ENCODE data around the gene TXNDC2.

TXNDC2 gene

GRCh38 chr18:9922592-9923311 lies 37.0 kb downstream of the TXNDC2 start:
- Histone ChIP-seq H3K79me2 (ENCODE audit: control insufficient read depth, insufficient read depth, low read length) (peaks cover 71% of the 10 kb centered on the region), H3K36me3 (ENCODE audit: control insufficient read depth, insufficient read depth, low read length) (no peaks in the 10 kb centered on the region), H3K23ac (ENCODE audit: low read length) (no peak overlapping the region), H2BK5ac (ENCODE audit: low read length) (no peak overlapping the region), H4K5ac (ENCODE audit: low read length) (no peak overlapping the region), H3K27me3 (ENCODE audit: insufficient read depth, low read length, poor library complexity) (no peaks in the 10 kb centered on the region), H2BK15ac (replicated peaks; ENCODE audit: low read depth) (no peak overlapping the region), H3K4me2 (ENCODE audit: low read length) (no peak overlapping the region), H3K4ac (ENCODE audit: low read depth, low read length) (no peak overlapping the region), H3K4me1 (ENCODE audit: control insufficient read depth, low read depth, low read length) (peaks cover 2% of the 10 kb centered on the region), H3K4me3 (ENCODE audit: low read length) (no peak overlapping the region), H3K27ac (ENCODE audit: low read depth, low read length) (no peak overlapping the region), H2AK5ac (ENCODE audit: low read length) (no peak overlapping the region), H3K9ac (ENCODE audit: low read length) (no peak overlapping the region), H3K79me1 (ENCODE audit: low read length) (peaks cover 3% of the 10 kb centered on the region), H2BK120ac (ENCODE audit: low read depth, low read length) (no peak overlapping the region), H3K56ac (ENCODE audit: low read length) (no peak overlapping the region), H3K18ac (ENCODE audit: low read length) (no peak overlapping the region), H4K8ac (ENCODE audit: low read depth, low read length) (no peak overlapping the region)
- DNase-seq, result no peak
- WGBS (ENCODE audit: extremely low coverage, insufficient coverage, low lambda C conversion rate), result 100% methylated on average over 2 of the region's 4 CpGs

DNA sequence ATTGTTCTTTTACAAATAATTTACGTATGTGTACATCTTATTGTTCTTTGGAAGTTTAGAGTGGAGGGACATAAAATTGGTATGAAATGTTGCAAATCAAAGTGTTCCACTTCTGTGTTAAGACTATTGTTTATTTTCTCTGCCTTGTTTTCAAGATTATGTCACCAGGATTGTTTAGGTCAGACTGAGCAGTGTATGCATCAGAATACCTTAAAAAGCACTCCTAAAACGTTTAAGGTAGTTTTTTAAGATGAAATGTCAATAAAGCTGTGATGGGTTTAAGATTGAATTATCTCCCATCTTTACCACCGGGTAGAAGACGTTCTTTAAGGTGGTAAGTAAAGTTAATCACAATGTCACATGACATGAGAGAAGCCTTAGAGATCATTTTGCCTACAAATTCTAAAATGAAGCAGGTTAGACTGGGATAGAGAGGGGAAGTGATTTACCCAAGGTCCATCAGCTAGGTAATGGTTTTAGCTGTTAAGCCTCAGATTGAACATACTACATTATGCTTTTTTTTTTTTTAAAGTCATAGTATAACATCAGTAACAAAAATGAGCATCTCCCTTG lies 38.7 kb downstream of the TXNDC2 start:
- H3K27ac ChIP-seq (ENCODE audit: low read depth, low read length), result no peak overlapping the region
- peaks cover 2% of the 10 kb centered on the region for H3K4me1 ChIP-seq (ENCODE audit: control insufficient read depth, low read depth, low read length)
- no peak overlapping the region for H4K8ac ChIP-seq (ENCODE audit: low read depth, low read length)
- H2BK15ac ChIP-seq (replicated peaks; ENCODE audit: low read depth), result no peak overlapping the region
- peaks cover 3% of the 10 kb centered on the region for H3K79me1 ChIP-seq (ENCODE audit: low read length)
- H2BK120ac ChIP-seq (ENCODE audit: low read depth, low read length), result no peak overlapping the region
- no peak for DNase-seq
- no peak overlapping the region for H3K4me3 ChIP-seq (ENCODE audit: low read length)
- no peak overlapping the region for H2BK5ac ChIP-seq (ENCODE audit: low read length)
- H3K36me3 ChIP-seq (ENCODE audit: control insufficient read depth, insufficient read depth, low read length), result no peaks in the 10 kb centered on the region
- H3K4me2 ChIP-seq (ENCODE audit: low read length), result no peak overlapping the region
- H2AK5ac ChIP-seq (ENCODE audit: low read length), result no peak overlapping the region
- WGBS (ENCODE audit: extremely low coverage, insufficient coverage, low lambda C conversion rate), result no CpG with 5 or more reads among the region's 4 CpGs
- H3K4ac ChIP-seq (ENCODE audit: low read depth, low read length), result no peak overlapping the region
- H3K79me2 ChIP-seq (ENCODE audit: control insufficient read depth, insufficient read depth, low read length), result peaks cover 63% of the 10 kb centered on the region
- no peak overlapping the region for H4K5ac ChIP-seq (ENCODE audit: low read length)
- no peak overlapping the region for H3K23ac ChIP-seq (ENCODE audit: low read length)
- H3K27me3 ChIP-seq (ENCODE audit: insufficient read depth, low read length, poor library complexity), result no peaks in the 10 kb centered on the region
- no peak overlapping the region for H3K18ac ChIP-seq (ENCODE audit: low read length)
- H3K56ac ChIP-seq (ENCODE audit: low read length), result no peak overlapping the region
- H3K9ac ChIP-seq (ENCODE audit: low read length), result no peak overlapping the region

DNA sequence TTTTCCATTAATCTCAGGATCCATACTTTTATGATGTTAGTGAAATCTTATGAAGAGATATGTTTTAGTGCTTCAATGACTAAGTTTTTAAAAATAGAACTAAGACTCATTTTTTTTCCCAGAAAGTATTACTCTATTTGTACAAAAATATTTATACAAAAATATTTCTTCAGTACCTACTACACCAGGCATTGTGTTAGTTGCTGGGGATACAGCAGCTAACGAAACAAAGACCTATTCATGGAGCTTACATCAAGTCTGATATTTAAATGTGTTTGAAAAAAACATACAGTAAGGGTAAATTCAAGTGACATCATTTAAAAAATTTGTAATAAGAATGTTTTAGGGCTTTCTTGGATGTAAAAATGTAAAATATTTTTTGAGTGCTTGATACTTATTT lies 39.6 kb downstream of the TXNDC2 start:
- no peak overlapping the region for H3K9ac ChIP-seq (ENCODE audit: low read length)
- H3K79me2 ChIP-seq (ENCODE audit: control insufficient read depth, insufficient read depth, low read length), result peaks cover 58% of the 10 kb centered on the region
- no peak overlapping the region for H3K18ac ChIP-seq (ENCODE audit: low read length)
- no peak overlapping the region for H2BK15ac ChIP-seq (replicated peaks; ENCODE audit: low read depth)
- no peak overlapping the region for H3K4me2 ChIP-seq (ENCODE audit: low read length)
- no peak overlapping the region for H3K27ac ChIP-seq (ENCODE audit: low read depth, low read length)
- no peak overlapping the region for H4K5ac ChIP-seq (ENCODE audit: low read length)
- H4K8ac ChIP-seq (ENCODE audit: low read depth, low read length), result no peak overlapping the region
- no peak overlapping the region for H3K4ac ChIP-seq (ENCODE audit: low read depth, low read length)
- H3K56ac ChIP-seq (ENCODE audit: low read length), result no peak overlapping the region
- H2BK5ac ChIP-seq (ENCODE audit: low read length), result no peak overlapping the region
- peaks cover 2% of the 10 kb centered on the region for H3K4me1 ChIP-seq (ENCODE audit: control insufficient read depth, low read depth, low read length)
- H3K27me3 ChIP-seq (ENCODE audit: insufficient read depth, low read length, poor library complexity), result no peaks in the 10 kb centered on the region
- DNase-seq, result no peak
- no peak overlapping the region for H2BK120ac ChIP-seq (ENCODE audit: low read depth, low read length)
- no peak overlapping the region for H2AK5ac ChIP-seq (ENCODE audit: low read length)
- WGBS (ENCODE audit: extremely low coverage, insufficient coverage, low lambda C conversion rate), result no CpG with 5 or more reads among the region's 1 CpG
- H3K79me1 ChIP-seq (ENCODE audit: low read length), result peaks cover 2% of the 10 kb centered on the region
- no peak overlapping the region for H3K4me3 ChIP-seq (ENCODE audit: low read length)
- no peaks in the 10 kb centered on the region for H3K36me3 ChIP-seq (ENCODE audit: control insufficient read depth, insufficient read depth, low read length)
- H3K23ac ChIP-seq (ENCODE audit: low read length), result no peak overlapping the region

DNA sequence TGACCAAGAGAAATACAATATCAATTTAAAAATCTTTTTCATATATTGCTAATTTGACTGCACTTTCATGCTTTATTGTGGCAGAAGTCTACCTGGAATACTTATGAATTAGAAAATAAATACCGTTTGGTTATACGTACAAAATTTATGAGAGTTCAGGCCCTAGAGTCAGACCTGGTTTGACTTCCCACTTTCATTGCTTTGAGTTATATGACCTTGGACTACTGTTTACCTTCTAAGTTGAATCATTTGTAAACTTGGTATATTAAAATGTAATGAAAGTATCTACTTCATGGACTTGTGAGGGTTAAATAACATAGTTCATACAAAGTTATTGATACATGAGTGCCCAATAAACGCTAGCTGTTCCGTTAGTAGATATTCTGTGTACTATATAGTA lies 40.0 kb downstream of the TXNDC2 start:
- H2BK120ac ChIP-seq (ENCODE audit: low read depth, low read length), result no peak overlapping the region

DNA sequence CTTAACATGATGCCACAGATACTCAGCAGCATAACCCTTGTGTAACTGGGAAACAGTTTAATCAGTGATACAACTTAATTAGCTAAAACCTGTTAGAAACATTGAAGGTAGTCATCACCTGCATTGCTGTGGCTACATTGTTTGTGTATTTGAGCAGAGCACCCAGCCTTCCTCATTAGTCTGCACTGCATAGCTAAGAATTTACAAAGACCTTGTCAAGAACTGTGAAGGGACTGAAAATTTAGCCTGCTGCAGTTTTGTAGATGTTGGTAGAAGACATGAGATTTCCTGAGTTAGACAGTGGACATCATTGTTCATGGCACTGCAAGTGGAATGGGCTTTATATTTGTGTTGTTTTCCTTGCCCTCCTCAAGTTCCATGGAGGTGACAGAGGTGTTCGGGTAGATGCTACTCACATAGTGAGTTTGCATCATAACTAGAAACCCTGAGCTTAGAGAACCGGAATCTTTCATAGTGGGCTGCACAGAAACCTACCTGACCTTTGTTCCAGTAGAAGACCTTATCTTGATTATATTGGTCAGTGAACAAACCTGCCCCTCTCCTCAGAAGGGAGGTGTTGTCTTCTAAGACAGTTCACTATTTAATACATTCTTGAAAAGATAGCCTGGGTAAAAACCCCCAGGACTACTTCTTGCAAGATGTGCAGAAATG lies 40.6 kb downstream of the TXNDC2 start:
- Histone ChIP-seq H3K27ac (ENCODE audit: low read depth, low read length) (no peak overlapping the region), H3K36me3 (ENCODE audit: control insufficient read depth, insufficient read depth, low read length) (no peaks in the 10 kb centered on the region), H2AK5ac (ENCODE audit: low read length) (no peak overlapping the region), H3K4ac (ENCODE audit: low read depth, low read length) (no peak overlapping the region), H3K4me2 (ENCODE audit: low read length) (no peak overlapping the region), H2BK5ac (ENCODE audit: low read length) (no peak overlapping the region), H3K27me3 (ENCODE audit: insufficient read depth, low read length, poor library complexity) (no peaks in the 10 kb centered on the region), H2BK120ac (ENCODE audit: low read depth, low read length) (no peak overlapping the region), H4K5ac (ENCODE audit: low read length) (no peak overlapping the region), H2BK15ac (replicated peaks; ENCODE audit: low read depth) (no peak overlapping the region), H3K56ac (ENCODE audit: low read length) (no peak overlapping the region), H3K4me1 (ENCODE audit: control insufficient read depth, low read depth, low read length) (peaks cover 2% of the 10 kb centered on the region), H4K8ac (ENCODE audit: low read depth, low read length) (no peak overlapping the region), H3K23ac (ENCODE audit: low read length) (no peak overlapping the region), H3K4me3 (ENCODE audit: low read length) (no peak overlapping the region), H3K9ac (ENCODE audit: low read length) (no peak overlapping the region), H3K79me2 (ENCODE audit: control insufficient read depth, insufficient read depth, low read length) (peaks cover 52% of the 10 kb centered on the region), H3K79me1 (ENCODE audit: low read length) (no peaks in the 10 kb centered on the region), H3K18ac (ENCODE audit: low read length) (no peak overlapping the region)
- no CpG with 5 or more reads among the region's 2 CpGs for WGBS (ENCODE audit: extremely low coverage, insufficient coverage, low lambda C conversion rate)
- peak; percentile 68 for DNase-seq

More for the DNA sequence above, 40.0 kb downstream of the TXNDC2 start:
- Histone ChIP-seq H3K23ac (ENCODE audit: low read length) (no peak overlapping the region), H4K8ac (ENCODE audit: low read depth, low read length) (no peak overlapping the region), H4K5ac (ENCODE audit: low read length) (no peak overlapping the region), H3K4me3 (ENCODE audit: low read length) (no peak overlapping the region), H3K79me2 (ENCODE audit: control insufficient read depth, insufficient read depth, low read length) (peaks cover 54% of the 10 kb centered on the region), H3K56ac (ENCODE audit: low read length) (no peak overlapping the region), H2BK5ac (ENCODE audit: low read length) (no peak overlapping the region), H3K27me3 (ENCODE audit: insufficient read depth, low read length, poor library complexity) (no peaks in the 10 kb centered on the region), H3K4me1 (ENCODE audit: control insufficient read depth, low read depth, low read length) (peaks cover 2% of the 10 kb centered on the region), H3K4ac (ENCODE audit: low read depth, low read length) (no peak overlapping the region), H3K9ac (ENCODE audit: low read length) (no peak overlapping the region), H3K79me1 (ENCODE audit: low read length) (no peaks in the 10 kb centered on the region), H3K4me2 (ENCODE audit: low read length) (no peak overlapping the region), H3K27ac (ENCODE audit: low read depth, low read length) (no peak overlapping the region), H3K18ac (ENCODE audit: low read length) (no peak overlapping the region), H3K36me3 (ENCODE audit: control insufficient read depth, insufficient read depth, low read length) (no peaks in the 10 kb centered on the region), H2AK5ac (ENCODE audit: low read length) (no peak overlapping the region), H2BK15ac (replicated peaks; ENCODE audit: low read depth) (no peak overlapping the region)
- WGBS (ENCODE audit: extremely low coverage, insufficient coverage, low lambda C conversion rate), result no CpG with 5 or more reads among the region's 4 CpGs
- no peak for DNase-seq

All from mesendoderm (in vitro differentiated cells).